Measurements from ENCODE around the gene B3GALT4. TPM values are rescaled to one million over a fixed set of nuclear protein-coding genes. Genes with fewer than 3 reads are reported as not detected.
A peak's percentile ranks its signal among the peaks of the same experiment; 100 is the strongest.

Gene B3GALT4
- total RNA-seq, 1 experiment from 2014 or later, result 0.16 TPM

DNA sequence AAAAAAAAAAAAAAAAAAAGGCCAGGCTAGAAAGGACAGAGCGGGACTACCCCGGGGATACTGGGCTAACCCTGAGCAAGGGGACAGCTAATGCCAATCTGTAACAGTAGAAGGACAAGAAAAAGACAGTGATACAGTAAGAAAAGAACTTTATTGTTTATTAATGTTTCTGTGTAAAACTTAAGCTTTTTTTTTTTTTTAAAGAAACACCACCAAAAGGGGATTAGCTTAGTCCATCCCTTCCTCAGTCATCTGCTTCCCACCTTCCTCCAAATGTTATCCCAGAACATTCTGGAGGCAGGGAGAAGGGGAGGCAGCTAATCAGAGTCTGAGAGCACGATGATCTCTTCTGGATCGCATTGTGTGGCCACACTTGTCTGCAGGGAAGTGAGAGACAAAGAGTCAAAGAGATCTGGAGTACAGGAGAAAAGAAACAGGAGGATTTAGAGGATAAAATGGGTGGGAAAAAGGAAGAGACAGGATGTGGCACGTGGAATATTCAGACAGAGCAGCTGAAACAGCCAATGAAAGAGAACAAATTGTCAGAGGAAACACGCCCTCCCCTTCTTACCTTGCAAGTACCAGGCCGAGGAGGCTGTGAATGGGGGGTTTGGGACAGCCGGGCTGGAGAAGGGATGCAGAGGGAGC lies 41.6 kb downstream of the B3GALT4 start:
- no peak for DNase-seq (ENCODE audit: low read depth in 1 of 2, low spot score in 2 of 2)
- no peaks in the 10 kb centered on the region for H3K9me3 ChIP-seq (replicated peaks)
- peaks cover 44% of the 10 kb centered on the region for H3K4me1 ChIP-seq (replicated peaks)
- no peaks in the 10 kb centered on the region for H3K27me3 ChIP-seq (replicated peaks)
- peaks cover 47% of the 10 kb centered on the region for H3K36me3 ChIP-seq
- H3K4me3 ChIP-seq, result no peak overlapping the region; the same call in 1 of the 2 replicates
- H3K27ac ChIP-seq, result no peak overlapping the region

DNA sequence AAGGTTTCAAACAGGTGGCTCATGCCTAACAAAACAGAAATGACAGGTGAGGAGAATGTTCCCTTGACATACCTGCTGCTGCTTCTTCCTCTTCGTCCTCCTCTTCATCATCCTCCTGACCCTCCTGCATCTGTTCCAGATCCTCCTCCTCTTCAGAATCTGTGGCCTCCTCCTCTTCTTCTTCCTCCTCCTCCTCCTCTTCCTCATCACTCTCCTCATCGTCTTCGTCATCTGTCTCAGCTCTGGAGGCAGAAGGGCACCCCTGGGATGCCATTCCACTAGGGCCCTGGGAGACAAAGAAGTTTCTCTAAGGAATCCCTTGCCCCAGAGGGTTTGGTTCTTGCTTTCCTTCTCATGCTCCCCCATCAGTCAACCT lies 43.0 kb downstream of the B3GALT4 start:
- Histone ChIP-seq H3K36me3 (peaks cover 44% of the 10 kb centered on the region), H3K27me3 (replicated peaks) (no peaks in the 10 kb centered on the region), H3K4me3 (no peak overlapping the region), H3K27ac (no peak overlapping the region), H3K4me1 (replicated peaks) (peaks cover 43% of the 10 kb centered on the region), H3K9me3 (replicated peaks) (no peaks in the 10 kb centered on the region)
- DNase-seq (ENCODE audit: low read depth in 1 of 2, low spot score in 2 of 2), result no peak

DNA sequence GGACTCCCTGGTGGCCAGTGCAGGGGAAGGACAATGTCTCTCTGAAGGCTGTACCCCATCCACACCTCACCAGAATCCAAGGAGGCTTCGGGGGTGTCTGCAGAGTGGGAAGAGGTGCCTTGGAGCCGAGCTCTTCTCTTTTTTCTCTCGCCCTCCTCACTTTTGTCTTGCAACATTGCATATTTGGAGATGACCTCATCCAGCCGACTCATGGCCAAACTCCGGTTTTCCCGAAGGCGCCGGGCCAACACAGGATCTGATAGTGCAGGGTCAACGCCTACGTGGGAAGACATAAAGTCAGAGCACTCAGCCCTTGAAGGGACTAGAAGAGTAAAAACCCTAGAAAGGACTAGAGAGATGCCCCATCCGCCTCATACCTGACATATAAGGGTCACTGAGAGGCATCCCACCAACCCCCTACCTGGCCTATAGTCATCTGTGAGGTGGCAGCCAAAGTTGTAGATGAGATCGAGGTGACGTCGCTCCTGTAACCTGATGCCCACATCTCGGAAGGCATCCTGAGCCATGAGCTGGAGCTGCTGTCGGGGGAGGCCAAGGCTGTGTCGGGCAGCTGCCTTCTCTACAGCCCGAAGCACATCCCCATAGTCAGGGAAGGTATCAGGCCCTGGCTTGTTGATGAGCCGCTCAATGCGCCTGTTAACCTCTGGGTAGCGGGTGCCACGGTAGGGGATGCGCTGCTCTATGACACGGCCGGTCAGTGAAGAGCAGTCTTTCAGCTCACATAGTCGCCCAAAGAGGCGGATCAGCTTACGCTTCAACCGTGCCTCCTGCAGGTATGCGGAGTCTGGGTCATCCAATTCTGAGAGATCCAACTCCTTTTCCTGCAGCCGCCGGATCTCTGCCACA lies 43.6 kb downstream of the B3GALT4 start:
- Histone ChIP-seq H3K4me3 (no peak overlapping the region), H3K4me1 (replicated peaks) (peaks cover 41% of the 10 kb centered on the region), H3K27ac (0 out of 2 replicates have a peak overlapping the region, but pooled peaks have one; percentile 14), H3K36me3 (peaks cover 44% of the 10 kb centered on the region), H3K9me3 (replicated peaks) (no peaks in the 10 kb centered on the region), H3K27me3 (replicated peaks) (no peaks in the 10 kb centered on the region)
- DNase-seq (ENCODE audit: low read depth in 1 of 2, low spot score in 2 of 2), result no peak

DNA sequence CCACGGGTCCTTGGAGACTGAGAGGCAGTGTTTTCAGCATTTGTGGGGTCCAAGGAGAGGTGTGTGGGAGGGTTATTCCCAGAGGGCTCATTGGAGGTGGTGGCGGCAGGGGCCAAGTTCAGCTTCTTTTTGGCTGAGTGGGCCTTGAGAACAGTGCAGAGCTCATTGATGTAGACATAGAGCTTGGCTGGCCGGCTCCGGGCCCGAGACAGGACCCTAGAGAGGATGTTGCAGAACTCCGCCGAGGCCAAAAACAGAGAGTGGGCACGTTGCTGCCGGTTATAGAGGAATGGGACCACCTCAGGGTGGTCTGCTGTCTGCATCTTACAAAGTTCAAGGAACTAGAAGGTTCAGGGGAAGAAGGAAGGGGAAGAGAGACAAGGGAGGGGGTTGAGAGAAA lies 44.3 kb downstream of the B3GALT4 start:
- Histone ChIP-seq H3K9me3 (replicated peaks) (no peaks in the 10 kb centered on the region), H3K4me1 (replicated peaks) (peaks cover 41% of the 10 kb centered on the region), H3K36me3 (peaks cover 44% of the 10 kb centered on the region), H3K27ac (no peak overlapping the region), H3K27me3 (replicated peaks) (no peaks in the 10 kb centered on the region), H3K4me3 (no peak overlapping the region)
- DNase-seq (ENCODE audit: low read depth in 1 of 2, low spot score in 2 of 2), result no peak

DNA sequence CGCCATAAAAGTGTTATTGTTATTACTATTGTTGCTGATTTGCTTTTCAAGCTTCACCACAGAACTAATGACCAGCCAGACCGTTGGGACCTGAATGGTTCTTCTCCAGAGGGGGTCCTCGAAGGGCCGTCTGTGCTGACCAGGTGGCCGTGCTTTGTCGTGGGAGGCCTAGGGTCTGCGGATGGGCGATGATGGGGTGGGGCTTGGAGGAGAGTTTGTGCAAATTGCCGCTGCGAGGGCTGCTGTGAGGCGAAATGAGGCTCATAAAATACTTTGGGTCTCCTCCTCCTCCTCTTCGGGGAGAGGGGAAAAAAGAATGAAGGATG lies 46.7 kb downstream of the B3GALT4 start:
- Histone ChIP-seq H3K27me3 (replicated peaks) (no peaks in the 10 kb centered on the region), H3K4me3 (peak overlapping the region; percentile 50), H3K4me1 (replicated peaks) (peaks cover 35% of the 10 kb centered on the region), H3K36me3 (peaks cover 31% of the 10 kb centered on the region), H3K27ac (no peak overlapping the region), H3K9me3 (replicated peaks) (no peaks in the 10 kb centered on the region)
- DNase-seq (ENCODE audit: low read depth in 1 of 2, low spot score in 2 of 2), result no peak

DNA sequence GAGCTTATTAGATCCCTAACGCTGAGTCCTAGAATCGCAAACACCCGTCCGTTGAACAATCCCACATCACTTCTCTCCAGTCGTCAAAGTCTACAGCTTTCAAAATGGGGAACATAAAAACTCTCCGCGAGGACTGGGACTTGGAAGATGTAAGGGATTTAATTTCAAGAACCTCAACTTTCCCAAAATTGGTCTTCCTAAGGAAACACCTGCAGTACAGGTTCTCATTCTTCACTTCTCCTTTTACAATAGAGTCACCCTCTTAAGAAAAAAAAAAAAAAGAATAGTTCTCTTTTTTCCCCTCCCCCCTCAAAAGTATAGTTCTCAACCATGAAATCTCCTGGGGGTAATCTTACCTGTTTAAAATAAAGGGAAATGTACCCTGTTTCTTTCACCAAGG lies 47.2 kb downstream of the B3GALT4 start:
- DNase-seq (ENCODE audit: low read depth in 1 of 2, low spot score in 2 of 2), result no peak
- no peak overlapping the region; the same call in 1 of the 2 replicates for H3K4me3 ChIP-seq
- H3K4me1 ChIP-seq (replicated peaks), result peaks cover 30% of the 10 kb centered on the region
- no peaks in the 10 kb centered on the region for H3K9me3 ChIP-seq (replicated peaks)
- no peak overlapping the region for H3K27ac ChIP-seq
- peaks cover 26% of the 10 kb centered on the region for H3K36me3 ChIP-seq
- no peaks in the 10 kb centered on the region for H3K27me3 ChIP-seq (replicated peaks)

Other genes with a start within 250 kb of the B3GALT4 start
- not detected in 2 replicates for gene HLA-DPA1, start 203.5 kb upstream of the B3GALT4 start, total RNA-seq (2014; rRNA removed; shearing (Covaris generic))
- gene HLA-DPB1, start 201.1 kb upstream of the B3GALT4 start, total RNA-seq (2014; rRNA removed; shearing (Covaris generic)), result not detected in 2 replicates
- gene COL11A2, start 84.7 kb upstream of the B3GALT4 start, total RNA-seq (2014; rRNA removed; shearing (Covaris generic)), result 0.32 TPM in 1 of 2 replicates, not detected in the other
- gene RXRB, start 76.5 kb upstream of the B3GALT4 start, total RNA-seq (2014; rRNA removed; shearing (Covaris generic)), result 12.4 and 14.7 TPM in 2 replicates
- gene SLC39A7, start 76.3 kb upstream of the B3GALT4 start, total RNA-seq (2014; rRNA removed; shearing (Covaris generic)), result 105 and 122 TPM in 2 replicates
- gene HSD17B8, start 72.5 kb upstream of the B3GALT4 start, total RNA-seq (2014; rRNA removed; shearing (Covaris generic)), result 4.5 and 11.6 TPM in 2 replicates
- gene RING1, start 68.6 kb upstream of the B3GALT4 start, total RNA-seq (2014; rRNA removed; shearing (Covaris generic)), result 32.5 and 37.2 TPM in 2 replicates
- 26.9 and 39.4 TPM in 2 replicates for gene VPS52, start 5.2 kb upstream of the B3GALT4 start, total RNA-seq (2014; rRNA removed; shearing (Covaris generic))
- gene RPS18, start 5.0 kb upstream of the B3GALT4 start, total RNA-seq (2014; rRNA removed; shearing (Covaris generic)), result 2,063 and 2,614 TPM in 2 replicates
- 81.8 and 123 TPM in 2 replicates for gene WDR46, start 12.1 kb downstream of the B3GALT4 start, total RNA-seq (2014; rRNA removed; shearing (Covaris generic))
- 66.3 and 67.8 TPM in 2 replicates for gene PFDN6, start 12.5 kb downstream of the B3GALT4 start, total RNA-seq (2014; rRNA removed; shearing (Covaris generic))
- 24.5 and 35.7 TPM in 2 replicates for gene RGL2, start 21.8 kb downstream of the B3GALT4 start, total RNA-seq (2014; rRNA removed; shearing (Covaris generic))
- 57.8 and 64.3 TPM in 2 replicates for gene TAPBP, start 37.0 kb downstream of the B3GALT4 start, total RNA-seq (2014; rRNA removed; shearing (Covaris generic))
- 5.6 and 10.1 TPM in 2 replicates for gene ZBTB22, start 40.6 kb downstream of the B3GALT4 start, total RNA-seq (2014; rRNA removed; shearing (Covaris generic))
- 37.2 and 44.5 TPM in 2 replicates for gene DAXX, start 45.8 kb downstream of the B3GALT4 start, total RNA-seq (2014; rRNA removed; shearing (Covaris generic))
- 95.5 and 120 TPM in 2 replicates for gene KIFC1, start 114.7 kb downstream of the B3GALT4 start, total RNA-seq (2014; rRNA removed; shearing (Covaris generic))
- 15.9 and 23.2 TPM in 2 replicates for gene PHF1, start 133.9 kb downstream of the B3GALT4 start, total RNA-seq (2014; rRNA removed; shearing (Covaris generic))
- 201 and 341 TPM in 2 replicates for gene CUTA, start 141.0 kb downstream of the B3GALT4 start, total RNA-seq (2014; rRNA removed; shearing (Covaris generic))
- gene SYNGAP1, start 142.9 kb downstream of the B3GALT4 start, total RNA-seq (2014; rRNA removed; shearing (Covaris generic)), result 0.69 and 1.1 TPM in 2 replicates
- 2.9 and 4.4 TPM in 2 replicates for gene ZBTB9, start 177.5 kb downstream of the B3GALT4 start, total RNA-seq (2014; rRNA removed; shearing (Covaris generic))

Measured in SJSA1 (cell line).